Stimulated activated CD8-positive, alpha-beta memory T cell treated with anti-CD3 and anti-CD28 coated beads, Interleukin-15, amount 100 ng/mL, for 1 hour (primary cell): ENCODE results near the gene CYLD.

Experiments
- DNase-seq: peaks from one replicate; pipeline ENCODE4 v3.0.0-alpha.2; 2020; ENCODE audit warnings: low read depth

The CYLD gene

DNA sequence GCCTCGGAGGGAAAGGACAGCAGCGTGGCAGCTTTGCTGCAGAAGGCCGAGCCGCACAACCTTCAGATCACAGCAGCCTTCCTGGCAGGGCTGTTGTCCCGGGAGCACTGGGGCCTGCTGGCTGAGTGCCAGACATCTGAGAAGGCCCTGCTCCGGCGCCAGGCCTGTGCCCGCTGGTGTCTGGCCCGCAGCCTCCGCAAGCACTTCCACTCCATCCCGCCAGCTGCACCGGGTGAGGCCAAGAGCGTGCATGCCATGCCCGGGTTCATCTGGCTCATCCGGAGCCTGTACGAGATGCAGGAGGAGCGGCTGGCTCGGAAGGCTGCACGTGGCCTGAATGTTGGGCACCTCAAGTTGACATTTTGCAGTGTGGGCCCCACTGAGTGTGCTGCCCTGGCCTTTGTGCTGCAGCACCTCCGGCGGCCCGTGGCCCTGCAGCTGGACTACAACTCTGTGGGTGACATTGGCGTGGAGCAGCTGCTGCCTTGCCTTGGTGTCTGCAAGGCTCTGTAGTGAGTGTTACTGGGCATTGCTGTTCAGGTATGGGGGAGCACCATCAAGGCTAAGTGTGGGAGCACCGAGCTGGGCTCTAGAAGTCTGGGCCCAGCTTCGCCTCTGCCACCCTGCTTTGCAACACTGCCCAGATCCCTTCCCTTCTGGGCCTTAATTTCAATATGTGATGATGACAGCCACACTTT, 29.9 kb upstream of the CYLD start:
- no peak for DNase-seq

DNA sequence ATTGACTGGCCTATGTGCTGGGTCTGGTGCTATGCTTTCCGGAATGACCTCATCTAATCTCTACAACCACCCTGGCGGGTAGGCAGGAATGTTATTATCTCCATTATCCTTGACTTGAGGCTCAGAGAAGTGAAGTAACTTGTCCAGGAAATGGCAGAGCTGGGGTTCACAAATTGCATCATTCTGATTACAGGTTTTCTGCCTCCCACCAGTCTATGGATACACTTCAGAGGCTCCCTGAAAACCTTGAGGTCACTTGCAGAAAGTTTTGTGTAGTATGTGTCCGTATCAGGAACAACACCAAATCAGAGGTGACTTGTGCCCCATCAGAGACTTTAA, 29.4 kb upstream of the CYLD start:
- no peak for DNase-seq

DNA sequence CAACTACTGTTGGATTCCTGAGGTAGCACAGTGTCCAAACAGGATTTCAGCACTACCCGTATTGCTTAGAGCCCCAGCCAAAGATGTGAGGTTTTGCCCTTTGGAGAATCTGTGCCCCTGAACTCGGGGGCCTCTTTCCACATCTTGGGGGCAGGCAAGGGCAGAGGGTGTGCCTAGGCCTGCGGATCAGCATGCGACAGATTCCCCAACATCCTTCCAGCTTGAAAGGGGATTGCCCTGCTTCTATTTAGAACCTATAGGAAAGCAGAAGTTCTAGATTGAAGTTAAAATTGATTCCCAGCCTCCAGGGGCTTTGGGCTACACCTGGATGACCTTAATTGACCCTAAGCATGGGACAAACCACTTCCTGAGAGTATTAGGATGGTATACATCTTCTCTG, 28.9 kb upstream of the CYLD start:
- no peak for DNase-seq

DNA sequence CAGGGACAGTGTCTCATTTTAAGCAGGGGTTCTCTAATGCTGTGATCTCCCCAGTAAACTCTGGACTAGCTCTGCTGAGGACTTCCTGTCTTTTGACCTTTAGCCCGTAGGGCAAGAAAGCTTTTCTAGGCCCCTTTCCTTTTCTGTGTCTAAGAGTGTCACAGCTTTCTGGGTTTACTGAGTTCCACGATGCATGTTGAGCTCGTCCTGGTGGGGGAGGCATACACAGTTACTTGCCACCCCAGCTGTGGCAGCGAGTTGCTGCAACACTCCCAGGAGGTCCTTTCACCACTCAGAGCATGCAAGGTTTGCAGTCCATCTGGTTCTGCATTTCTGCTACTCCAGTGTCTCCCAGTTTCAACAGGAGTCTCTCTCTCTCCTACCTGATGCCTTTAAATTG, 24.8 kb upstream of the CYLD start:
- no peak for DNase-seq

DNA sequence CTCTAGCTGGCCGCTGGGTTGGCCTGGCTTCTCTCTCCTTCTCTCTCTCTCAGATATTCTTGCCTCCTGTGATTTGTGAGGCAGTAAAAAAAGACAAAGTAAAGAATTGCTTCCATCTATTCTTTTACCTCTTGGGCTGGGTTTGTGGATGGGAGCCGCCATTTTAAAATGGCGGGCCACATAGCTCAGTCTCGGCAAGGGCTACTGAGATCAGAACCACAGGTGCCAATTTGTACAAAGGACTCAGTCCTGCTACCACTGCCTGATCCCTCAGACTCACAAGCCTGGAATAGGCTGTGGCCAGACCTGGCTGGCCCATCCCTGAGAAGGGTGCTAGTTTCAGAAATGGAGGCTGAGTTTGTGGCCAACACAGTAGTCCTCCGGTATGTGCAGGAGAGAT, 24.4 kb upstream of the CYLD start:
- no peak for DNase-seq

DNA sequence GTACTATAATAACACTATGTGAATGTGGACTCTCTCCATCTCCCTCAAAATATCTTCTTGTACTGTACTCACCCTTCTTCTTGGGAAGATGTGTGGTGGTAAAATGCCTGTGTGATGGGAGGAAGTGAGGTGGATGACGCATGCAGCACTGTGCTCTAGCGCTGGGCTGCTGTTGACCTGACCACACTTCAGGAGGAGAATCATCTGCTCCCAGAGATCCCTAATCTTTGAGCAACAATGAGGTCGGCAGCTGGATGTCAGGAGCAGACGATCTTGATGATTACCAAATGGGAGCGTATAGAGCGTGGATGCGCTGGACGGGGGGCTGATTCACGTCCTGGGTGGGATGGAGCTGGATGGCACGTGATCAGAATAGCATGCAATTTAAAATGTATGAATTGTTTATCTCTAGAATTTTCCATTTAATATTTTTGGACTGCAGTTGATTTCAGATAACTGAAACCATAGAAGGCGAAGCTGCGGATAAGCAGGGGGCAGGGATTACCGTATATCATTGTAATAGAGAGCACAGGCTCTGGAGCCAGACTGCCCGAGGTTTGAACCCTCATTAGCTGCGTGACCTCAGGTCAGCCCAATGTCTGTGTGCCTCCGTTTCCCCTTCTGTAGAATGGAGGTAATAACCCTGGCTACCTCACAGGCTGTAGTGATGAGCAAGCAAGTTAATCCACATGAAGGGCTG, 23.7 kb upstream of the CYLD start:
- DNase-seq = no peak

DNA sequence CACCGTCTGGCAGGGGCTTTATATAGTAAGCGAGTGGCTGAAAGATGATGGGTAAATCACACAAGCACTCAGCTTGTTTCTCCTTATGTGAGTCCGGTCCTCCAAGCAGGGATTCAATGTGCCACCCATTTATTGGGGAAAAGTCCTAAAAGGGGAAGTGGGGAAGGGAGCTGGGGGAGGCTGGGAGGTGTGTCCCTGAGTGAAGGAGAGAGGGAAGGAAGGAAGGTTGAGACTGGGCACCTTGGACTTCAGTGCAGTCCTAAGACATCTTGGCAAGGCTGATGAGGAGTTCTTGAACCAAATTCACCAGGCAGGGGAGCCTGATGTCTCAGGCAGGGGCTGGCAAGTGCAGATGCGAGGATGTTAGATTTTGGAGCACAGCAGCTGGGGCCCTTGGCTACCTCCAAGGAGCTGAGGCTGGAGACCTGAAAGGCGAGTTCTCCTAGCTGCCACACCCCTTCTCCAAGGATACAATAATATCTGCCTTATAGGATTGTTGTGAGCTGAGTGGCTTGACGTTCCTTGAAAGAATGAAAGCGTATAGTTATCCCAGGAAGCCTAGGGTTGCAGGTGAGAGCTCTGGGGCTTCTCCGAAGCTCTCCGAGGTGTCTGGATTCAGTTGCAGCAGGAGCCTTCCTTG, 23.0 kb upstream of the CYLD start:
- no peak for DNase-seq

DNA sequence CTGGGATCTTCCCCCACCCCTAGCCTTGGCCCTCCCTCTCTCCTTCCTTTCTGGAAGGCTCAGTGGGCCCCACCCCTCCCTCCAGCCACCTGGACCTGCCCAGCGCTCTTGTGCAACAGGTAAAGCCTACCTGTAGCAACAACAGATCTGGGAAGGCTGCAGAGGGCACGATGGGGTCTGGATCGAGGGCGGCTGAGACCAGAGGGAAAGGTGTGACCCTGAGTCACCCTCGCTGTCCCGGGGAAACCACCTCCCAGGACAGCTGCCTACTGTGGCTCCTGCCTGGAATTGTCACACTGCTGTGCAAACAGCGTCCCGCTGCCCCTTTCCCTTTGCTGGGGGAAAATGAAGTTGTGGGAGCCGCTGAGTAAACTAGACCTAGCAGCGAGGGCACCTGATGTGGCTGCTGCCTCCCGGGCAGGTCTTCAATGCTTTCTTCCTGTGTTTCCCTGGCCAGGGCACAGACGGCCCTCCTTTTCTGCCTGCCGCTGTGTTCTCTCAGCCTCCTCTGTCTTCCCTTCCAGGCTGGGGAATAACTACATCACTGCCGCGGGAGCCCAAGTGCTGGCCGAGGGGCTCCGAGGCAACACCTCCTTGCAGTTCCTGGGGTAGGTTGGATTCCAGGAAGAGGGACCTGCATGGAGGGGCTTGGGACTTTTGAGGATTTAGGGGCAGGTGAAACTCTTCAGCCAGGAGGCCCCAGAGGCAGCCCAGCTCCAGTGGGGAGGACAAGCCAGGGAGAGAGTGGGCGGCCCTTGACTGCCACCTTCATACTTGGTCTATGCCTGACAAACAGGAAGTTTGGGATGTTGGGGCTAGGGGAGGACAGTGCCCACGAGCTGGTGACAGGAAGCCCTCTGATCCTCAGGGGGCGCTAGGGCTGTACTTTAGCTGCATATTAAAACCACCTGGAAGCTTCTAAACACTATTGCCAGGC, 22.2 kb upstream of the CYLD start:
- DNase-seq = no peak

DNA sequence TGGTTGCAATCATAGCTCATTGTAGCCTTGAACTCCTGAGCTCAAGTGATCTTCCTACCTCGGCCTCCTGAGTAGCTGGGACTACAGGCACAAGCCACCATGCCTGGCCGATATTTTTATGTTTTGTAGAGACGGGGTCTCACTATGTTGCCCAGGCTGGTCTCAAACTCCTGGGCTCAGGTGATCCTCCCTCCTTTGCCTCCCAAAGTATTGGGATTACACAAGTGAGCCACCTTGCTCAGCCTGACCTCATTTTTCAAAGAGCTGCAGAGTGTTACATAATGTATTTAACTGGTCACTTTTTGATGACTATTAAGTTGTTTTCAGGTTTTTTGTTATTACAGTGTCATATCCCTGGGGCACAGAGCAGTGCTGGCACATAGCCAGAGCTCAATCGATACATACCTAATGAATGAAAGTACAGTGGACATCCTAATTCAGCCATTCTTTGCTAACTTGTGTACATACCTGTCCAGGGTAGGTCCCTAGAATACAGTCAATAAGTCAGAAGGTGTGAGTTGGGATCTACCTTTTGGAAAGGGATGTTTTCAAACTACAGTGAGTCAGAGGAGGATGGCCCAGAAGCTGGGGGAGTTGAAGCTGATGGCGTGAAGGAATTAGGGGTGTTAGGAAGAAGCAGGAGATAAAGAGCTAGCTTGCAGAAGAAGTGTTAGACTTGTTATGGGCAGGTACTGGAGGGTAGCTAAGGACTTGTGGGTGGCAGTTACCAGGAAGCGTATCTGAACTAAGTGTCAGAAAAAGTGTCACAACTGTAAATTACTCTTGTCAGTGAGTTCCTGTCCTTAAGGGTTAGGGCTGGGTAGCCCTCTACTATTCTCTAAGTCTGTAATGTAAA, 20.1 kb upstream of the CYLD start:
- DNase-seq = no peak

DNA sequence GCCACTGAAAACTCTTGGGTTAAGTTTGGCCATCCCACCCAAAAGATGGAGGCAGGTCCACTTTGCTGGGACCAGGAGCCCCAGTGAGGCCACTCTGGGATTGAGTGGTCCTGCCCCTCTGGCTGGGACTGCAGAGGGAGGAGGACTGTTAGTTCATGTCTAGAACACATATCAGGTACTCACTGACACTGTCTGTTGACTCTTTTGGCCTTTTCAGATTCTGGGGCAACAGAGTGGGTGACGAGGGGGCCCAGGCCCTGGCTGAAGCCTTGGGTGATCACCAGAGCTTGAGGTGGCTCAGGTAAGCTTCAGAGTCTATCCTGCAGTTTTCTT, 19.5 kb upstream of the CYLD start:
- DNase-seq = no peak

DNA sequence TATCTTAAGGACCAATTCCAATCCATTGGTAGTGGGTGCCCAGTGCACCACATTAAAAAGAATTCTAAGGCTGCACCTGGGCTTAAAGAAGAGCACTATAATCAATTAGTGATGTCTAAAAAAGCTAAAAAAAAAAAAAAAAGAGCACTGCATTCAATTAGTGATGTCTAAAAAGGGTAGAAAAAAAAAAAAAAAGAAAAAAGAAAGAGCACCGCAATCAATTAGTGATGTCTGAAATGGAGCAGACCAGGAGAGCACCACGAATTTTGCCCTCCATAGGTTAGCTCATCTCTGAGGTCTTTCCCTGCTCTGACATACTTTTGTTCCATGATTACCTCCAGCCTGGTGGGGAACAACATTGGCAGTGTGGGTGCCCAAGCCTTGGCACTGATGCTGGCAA, 18.9 kb upstream of the CYLD start:
- DNase-seq = no peak

DNA sequence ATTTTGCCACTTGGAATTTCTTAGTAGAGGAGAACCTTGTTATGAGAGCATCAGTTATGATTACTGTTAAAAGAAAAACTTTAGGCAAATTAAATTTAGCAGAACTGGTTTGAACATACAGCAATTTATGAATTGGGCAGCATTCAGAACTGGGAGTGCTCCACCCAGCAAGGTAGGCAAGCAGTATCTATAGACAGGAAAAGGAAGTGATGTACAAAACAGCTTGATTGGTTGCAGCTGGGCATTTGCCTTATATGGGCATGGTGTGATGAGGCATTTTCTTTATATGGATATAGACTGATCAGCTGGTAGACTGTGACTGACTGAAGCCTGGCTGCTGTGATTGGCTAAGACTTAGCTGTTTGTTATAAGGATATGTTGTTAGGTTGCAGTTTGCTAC, 17.6 kb upstream of the CYLD start:
- no peak for DNase-seq

DNA sequence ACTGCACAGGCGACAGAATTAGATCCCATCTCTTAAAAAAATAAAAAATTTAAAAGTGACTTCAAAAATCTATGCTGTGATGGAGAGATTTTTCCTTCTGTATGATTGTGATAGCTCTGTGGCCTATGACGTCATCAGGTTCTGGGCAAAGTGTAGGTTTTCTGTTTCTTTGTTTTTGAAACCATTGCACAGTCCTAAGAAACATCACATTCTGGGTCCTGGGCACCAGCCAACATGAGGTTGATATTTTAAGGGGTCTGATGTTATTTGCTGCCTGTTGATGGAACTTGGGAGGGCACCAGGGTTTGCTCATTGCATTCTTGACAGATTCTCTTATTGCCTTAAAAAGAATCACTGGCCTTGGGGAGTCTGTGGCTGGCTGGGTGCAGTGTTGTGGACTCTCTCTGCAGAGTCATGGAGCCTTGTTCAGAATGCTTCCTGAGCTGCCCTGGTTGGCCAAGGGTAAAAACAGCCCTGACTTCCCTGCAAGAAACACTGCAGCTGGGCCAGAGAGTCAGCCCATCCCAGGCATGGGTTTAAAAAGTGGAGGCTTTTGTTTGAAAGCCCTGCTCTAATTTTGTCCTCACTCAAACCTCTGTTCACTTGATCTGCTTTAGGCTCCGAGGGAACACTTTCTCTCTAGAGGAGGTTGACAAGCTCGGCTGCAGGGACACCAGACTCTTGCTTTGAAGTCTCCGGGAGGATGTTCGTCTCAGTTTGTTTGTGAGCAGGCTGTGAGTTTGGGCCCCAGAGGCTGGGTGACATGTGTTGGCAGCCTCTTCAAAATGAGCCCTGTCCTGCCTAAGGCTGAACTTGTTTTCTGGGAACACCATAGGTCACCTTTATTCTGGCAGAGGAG, 10.5 kb upstream of the CYLD start:
- DNase-seq = no peak

DNA sequence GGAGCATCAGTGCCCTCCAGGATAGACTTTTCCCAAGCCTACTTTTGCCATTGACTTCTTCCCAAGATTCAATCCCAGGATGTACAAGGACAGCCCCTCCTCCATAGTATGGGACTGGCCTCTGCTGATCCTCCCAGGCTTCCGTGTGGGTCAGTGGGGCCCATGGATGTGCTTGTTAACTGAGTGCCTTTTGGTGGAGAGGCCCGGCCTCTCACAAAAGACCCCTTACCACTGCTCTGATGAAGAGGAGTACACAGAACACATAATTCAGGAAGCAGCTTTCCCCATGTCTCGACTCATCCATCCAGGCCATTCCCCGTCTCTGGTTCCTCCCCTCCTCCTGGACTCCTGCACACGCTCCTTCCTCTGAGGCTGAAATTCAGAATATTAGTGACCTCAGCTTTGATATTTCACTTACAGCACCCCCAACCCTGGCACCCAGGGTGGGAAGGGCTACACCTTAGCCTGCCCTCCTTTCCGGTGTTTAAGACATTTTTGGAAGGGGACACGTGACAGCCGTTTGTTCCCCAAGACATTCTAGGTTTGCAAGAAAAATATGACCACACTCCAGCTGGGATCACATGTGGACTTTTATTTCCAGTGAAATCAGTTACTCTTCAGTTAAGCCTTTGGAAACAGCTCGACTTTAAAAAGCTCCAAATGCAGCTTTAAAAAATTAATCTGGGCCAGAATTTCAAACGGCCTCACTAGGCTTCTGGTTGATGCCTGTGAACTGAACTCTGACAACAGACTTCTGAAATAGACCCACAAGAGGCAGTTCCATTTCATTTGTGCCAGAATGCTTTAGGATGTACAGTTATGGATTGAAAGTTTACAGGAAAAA, 9.7 kb upstream of the CYLD start:
- no peak for DNase-seq

DNA sequence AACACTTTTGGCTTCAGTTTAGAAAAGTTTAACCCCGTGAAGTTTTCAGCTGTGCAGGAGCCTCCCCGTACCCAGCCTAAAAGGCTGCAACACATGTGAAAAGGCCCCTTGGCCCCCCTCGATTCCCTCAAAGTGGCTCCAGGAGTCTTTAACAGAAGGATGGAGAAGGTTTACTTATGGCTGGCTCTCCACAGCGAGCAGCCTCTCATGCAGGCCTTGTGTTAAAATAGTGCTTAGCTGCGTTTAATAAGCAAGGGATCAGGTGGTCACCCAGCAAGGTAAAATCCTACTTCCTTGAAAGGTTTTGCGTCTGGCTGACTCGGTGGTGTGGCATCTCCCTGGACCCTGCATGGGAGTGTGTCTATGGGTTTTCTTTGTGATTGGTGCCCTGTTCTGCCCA, 8.4 kb upstream of the CYLD start:
- no peak for DNase-seq

DNA sequence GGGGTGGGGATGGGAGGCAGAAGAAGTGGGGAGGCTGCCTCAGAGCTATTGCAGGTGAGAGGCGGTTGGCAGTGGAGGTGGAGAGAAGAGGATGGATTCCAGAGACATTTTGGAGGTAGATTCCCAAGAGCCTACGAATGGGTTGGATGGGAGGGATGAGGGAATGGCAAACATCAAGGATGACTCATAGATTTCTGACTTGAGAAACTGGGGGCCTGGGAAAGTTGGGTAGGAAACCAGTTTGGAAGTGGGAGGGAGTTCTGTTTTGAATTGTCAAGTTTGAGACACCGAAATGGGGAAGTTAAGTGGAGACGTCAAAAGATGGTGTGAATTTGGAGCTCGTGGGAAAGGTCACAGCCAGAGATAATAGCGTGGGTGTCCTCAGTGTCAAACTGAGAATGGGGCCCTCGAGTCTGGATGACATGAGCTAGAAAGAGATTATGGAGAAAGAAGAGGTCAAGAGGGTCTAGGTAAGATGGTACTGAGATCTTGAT, 6.2 kb upstream of the CYLD start:
- DNase-seq = no peak

DNA sequence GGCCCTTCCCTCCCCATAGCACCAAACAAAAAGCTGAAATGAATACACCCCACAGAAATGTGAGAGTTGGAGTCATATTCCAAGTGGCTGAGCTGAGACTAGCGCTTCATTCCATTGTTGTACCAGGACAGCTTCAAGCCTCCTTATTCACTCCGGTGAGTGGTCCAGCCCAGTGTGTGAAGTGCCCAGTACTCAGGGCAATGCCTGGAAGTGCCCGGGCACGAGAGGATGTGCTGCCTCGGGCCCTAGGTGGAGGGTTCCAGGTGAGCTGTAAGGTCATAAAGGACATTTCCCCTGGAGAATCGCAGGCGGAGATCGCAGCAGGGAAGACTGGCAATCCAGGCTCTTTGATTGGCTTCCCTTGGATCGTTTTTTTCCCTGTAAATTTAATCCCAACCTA, 5.4 kb upstream of the CYLD start:
- DNase-seq = no peak

DNA sequence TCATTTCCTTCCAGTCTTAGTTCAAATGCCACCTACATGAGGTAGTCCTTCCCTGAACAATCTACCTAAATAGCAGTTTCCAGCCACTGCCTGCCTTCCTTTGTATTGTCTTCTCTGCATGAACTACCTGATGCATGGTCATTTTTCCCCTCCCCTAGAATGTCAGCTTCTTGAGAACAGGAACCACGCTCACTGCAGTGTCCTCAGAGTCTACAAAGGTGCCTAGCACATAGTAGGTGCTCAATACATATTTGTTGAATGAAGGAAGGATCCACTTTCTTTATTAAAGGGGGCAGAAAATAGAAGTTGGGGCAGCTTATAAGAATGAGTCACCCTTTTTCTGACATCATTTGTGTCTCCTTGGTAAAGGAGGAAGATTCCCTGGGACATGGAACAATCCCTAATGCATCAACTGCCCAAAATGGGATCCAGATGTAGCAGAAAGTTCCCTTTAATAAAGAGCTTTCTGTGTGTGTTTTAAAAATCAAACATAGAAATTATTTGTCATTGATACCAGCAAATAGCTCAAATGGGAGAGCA, 4.4 kb upstream of the CYLD start:
- no peak for DNase-seq

DNA sequence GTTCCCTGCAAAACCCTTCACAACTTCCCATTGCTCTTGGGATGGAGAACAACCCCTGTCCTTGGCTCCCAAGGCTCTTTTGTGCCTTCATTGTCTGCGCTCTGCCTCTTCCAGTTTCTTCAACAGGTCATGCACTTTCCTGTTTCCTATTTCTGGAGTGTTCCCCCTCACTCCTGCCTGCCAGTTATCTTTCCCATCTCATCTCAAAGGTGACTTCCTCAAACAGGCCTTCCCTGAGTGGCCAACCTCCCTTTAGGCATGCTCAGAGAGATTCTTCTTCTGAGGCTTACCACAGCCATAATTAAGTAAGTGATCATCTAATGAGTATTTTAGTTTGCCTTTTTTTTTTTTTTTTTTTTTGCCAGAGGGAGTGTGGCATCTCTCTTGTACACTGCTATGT, 2.9 kb upstream of the CYLD start:
- DNase-seq = no peak
